ENCODE results near the gene GCAT.

- TF ChIP-seq, protein P1, sequence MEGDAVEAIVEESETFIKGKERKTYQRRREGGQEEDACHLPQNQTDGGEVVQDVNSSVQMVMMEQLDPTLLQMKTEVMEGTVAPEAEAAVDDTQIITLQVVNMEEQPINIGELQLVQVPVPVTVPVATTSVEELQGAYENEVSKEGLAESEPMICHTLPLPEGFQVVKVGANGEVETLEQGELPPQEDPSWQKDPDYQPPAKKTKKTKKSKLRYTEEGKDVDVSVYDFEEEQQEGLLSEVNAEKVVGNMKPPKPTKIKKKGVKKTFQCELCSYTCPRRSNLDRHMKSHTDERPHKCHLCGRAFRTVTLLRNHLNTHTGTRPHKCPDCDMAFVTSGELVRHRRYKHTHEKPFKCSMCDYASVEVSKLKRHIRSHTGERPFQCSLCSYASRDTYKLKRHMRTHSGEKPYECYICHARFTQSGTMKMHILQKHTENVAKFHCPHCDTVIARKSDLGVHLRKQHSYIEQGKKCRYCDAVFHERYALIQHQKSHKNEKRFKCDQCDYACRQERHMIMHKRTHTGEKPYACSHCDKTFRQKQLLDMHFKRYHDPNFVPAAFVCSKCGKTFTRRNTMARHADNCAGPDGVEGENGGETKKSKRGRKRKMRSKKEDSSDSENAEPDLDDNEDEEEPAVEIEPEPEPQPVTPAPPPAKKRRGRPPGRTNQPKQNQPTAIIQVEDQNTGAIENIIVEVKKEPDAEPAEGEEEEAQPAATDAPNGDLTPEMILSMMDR (IDR thresholded peaks at IDR 0.05) = no peak
- TF ChIP-seq POLR2AphosphoS5 (IDR thresholded peaks at IDR 0.05; ENCODE audit: insufficient read depth in 1 of 2, low read depth in 1 of 2) = no peak
These were observed 36.0 kb downstream of the GCAT start for GRCh38 chr22:37843741-37844089.

Data from vagina (tissue), 2 donors.